SK-N-SH treated with all-trans-retinoic acid at 6 μM for 48 hours (cell line): ENCODE data around the gene PSMA4.

Experiments
- ATAC-seq: fragments of 200-7000 bp; cut with Tn5 transposase; 3 replicates; pipeline ENCODE4 v1.9.1; 2020; ENCODE audit warnings: mild to moderate bottlenecking, moderate library complexity
- ARNTL ChIP-seq: fragments of 450-650 bp; formaldehyde crosslinking; IDR thresholded peaks from 2 replicates; pipeline ENCODE4 v1.5.0; 2020; ENCODE audit warnings: low read depth, mild to moderate bottlenecking, moderate library complexity, borderline replicate concordance
- BACH2 ChIP-seq: fragments of 250-450 bp; sonication (Bioruptor Pico); IDR thresholded peaks from 2 replicates; pipeline ENCODE4 v1.9.0; 2021; ENCODE audit warnings: mild to moderate bottlenecking, borderline replicate concordance
- CREB5 ChIP-seq: fragments of 250-450 bp; sonication (Bioruptor Pico); IDR thresholded peaks from 2 replicates; pipeline ENCODE4 v1.5.1; 2020; ENCODE audit warnings: low read depth, mild to moderate bottlenecking, moderate library complexity
- CSDC2 ChIP-seq: fragments of 250-450 bp; sonication (Bioruptor Pico); IDR thresholded peaks from 2 replicates; pipeline ENCODE4 v1.5.0; 2020; ENCODE audit warnings: mild to moderate bottlenecking, moderate library complexity
- CSRNP3 ChIP-seq: fragments of 250-450 bp; sonication (Bioruptor Pico); IDR thresholded peaks from 2 replicates; pipeline ENCODE4 v1.5.1; 2021; ENCODE audit warnings: mild to moderate bottlenecking, moderate library complexity
- ESRRG ChIP-seq: fragments of 250-450 bp; sonication (Bioruptor Pico); IDR thresholded peaks from 2 replicates; pipeline ENCODE4 v1.6.1; 2021; ENCODE audit warnings: mild to moderate bottlenecking
- GLIS3 ChIP-seq: fragments of 250-450 bp; sonication (Bioruptor Pico); IDR thresholded peaks from 2 replicates; pipeline ENCODE4 v1.5.0; 2020; ENCODE audit warnings: mild to moderate bottlenecking, moderate library complexity
- ISL1 ChIP-seq: fragments of 250-450 bp; sonication (Bioruptor Pico); IDR thresholded peaks from 2 replicates; pipeline ENCODE4 v2.1.2; 2022; ENCODE audit warnings: mild to moderate bottlenecking, moderate library complexity
- OSR1 ChIP-seq: fragments of 250-450 bp; sonication (Bioruptor Pico); IDR thresholded peaks from 2 replicates; pipeline ENCODE4 v1.8.0; 2022; ENCODE audit warnings: moderate library complexity, mild to moderate bottlenecking, inconsistent platforms
- PATZ1 ChIP-seq: fragments of 250-450 bp; sonication (Bioruptor Pico); IDR thresholded peaks from 2 replicates; pipeline ENCODE4 v1.8.0; 2020; ENCODE audit warnings: mild to moderate bottlenecking, moderate library complexity, borderline replicate concordance
- POU6F1 ChIP-seq: fragments of 250-450 bp; sonication (Bioruptor Pico); IDR thresholded peaks from 2 replicates; pipeline ENCODE4 v1.8.0; 2021; ENCODE audit warnings: low read depth, mild to moderate bottlenecking, moderate library complexity, borderline replicate concordance
- PPARA ChIP-seq: fragments of 250-450 bp; sonication (Bioruptor Pico); IDR thresholded peaks from 2 replicates; pipeline ENCODE4 v1.5.0; 2020; ENCODE audit warnings: mild to moderate bottlenecking, borderline replicate concordance
- SNAI2 ChIP-seq: fragments of 250-450 bp; sonication (Bioruptor Pico); IDR thresholded peaks from 2 replicates; pipeline ENCODE4 v1.5.0; 2020; ENCODE audit warnings: mild to moderate bottlenecking, moderate library complexity
- TOX ChIP-seq: fragments of 250-450 bp; sonication (Bioruptor Pico); IDR thresholded peaks from 2 replicates; pipeline ENCODE4 v1.8.0; 2021; ENCODE audit warnings: mild to moderate bottlenecking, moderate library complexity, borderline replicate concordance
- TSHZ2 ChIP-seq: fragments of 250-450 bp; sonication (Bioruptor Pico); IDR thresholded peaks from 2 replicates; pipeline ENCODE4 v1.5.0; 2020; ENCODE audit warnings: mild to moderate bottlenecking, moderate library complexity
- ZFP3 ChIP-seq: fragments of 250-450 bp; sonication (Bioruptor Pico); IDR thresholded peaks from 2 replicates; pipeline ENCODE4 v1.5.0; 2020; ENCODE audit warnings: mild to moderate bottlenecking, moderate library complexity
- ZFP30 ChIP-seq: fragments of 450-650 bp; formaldehyde crosslinking; IDR thresholded peaks from 2 replicates; pipeline ENCODE4 v1.5.0; 2022; ENCODE audit warnings: mild to moderate bottlenecking, moderate library complexity
- ZNF565 ChIP-seq: fragments of 450-650 bp; formaldehyde crosslinking; conservative IDR thresholded peaks from 2 replicates; pipeline ENCODE4 v1.5.0; 2020; ENCODE audit warnings: low read depth, mild to moderate bottlenecking, moderate library complexity
- ZNF70 ChIP-seq: fragments of 450-650 bp; formaldehyde crosslinking; IDR thresholded peaks from 2 replicates; pipeline ENCODE4 v1.5.0; 2020; ENCODE audit warnings: mild to moderate bottlenecking, moderate library complexity
- ZNF8 ChIP-seq: fragments of 450-650 bp; formaldehyde crosslinking; IDR thresholded peaks from 2 replicates; pipeline ENCODE4 v1.5.0; 2020; ENCODE audit warnings: mild to moderate bottlenecking, moderate library complexity

PSMA4 gene

GRCh38 chr15:78550194-78550593 is 9.9 kb downstream of the PSMA4 start:
- no peak for ATAC-seq
- TF ChIP-seq ISL1 (CRISPR knock-in tag) (no peak), CREB5 (no peak)

GRCh38 chr15:78550815-78551214 is 10.6 kb downstream of the PSMA4 start:
- TF ChIP-seq ZNF8 (CRISPR knock-in tag) (no peak), TOX (CRISPR knock-in tag) (no peak), ZFP3 (CRISPR knock-in tag) (no peak), SNAI2 (CRISPR knock-in tag) (no peak), CSRNP3 (CRISPR knock-in tag) (no peak), PATZ1 (CRISPR knock-in tag) (no peak), ESRRG (CRISPR knock-in tag) (no peak), CSDC2 (no peak), OSR1 (no peak), ISL1 (CRISPR knock-in tag) (no peak), ARNTL (CRISPR knock-in tag) (no peak), CREB5 (no peak), POU6F1 (CRISPR knock-in tag) (no peak), BACH2 (no peak)
- no peak for ATAC-seq

GRCh38 chr15:78551902-78552301 is 11.7 kb downstream of the PSMA4 start:
- no peak; the same call in 2 of the 3 replicates for ATAC-seq
- TF ChIP-seq ZNF565 (CRISPR knock-in tag): no peak
- no peak for TF ChIP-seq CSDC2
- no peak for TF ChIP-seq ZNF70 (CRISPR knock-in tag)
- TF ChIP-seq TSHZ2 (CRISPR knock-in tag): no peak
- TF ChIP-seq ESRRG (CRISPR knock-in tag): no peak
- no peak for TF ChIP-seq OSR1
- TF ChIP-seq CREB5: no peak
- TF ChIP-seq CSRNP3 (CRISPR knock-in tag): no peak
- no peak for TF ChIP-seq ISL1 (CRISPR knock-in tag)
- no peak for TF ChIP-seq BACH2
- TF ChIP-seq GLIS3 (CRISPR knock-in tag): no peak
- TF ChIP-seq ZFP3 (CRISPR knock-in tag): no peak
- TF ChIP-seq PPARA (CRISPR knock-in tag): no peak
- no peak for TF ChIP-seq ARNTL (CRISPR knock-in tag)
- TF ChIP-seq ZFP30 (CRISPR knock-in tag): no peak
- TF ChIP-seq ZNF8 (CRISPR knock-in tag): no peak
